HG02870 (cell line): ENCODE results near the gene GCNA.
"Not testable (repeated sequence)": the region's sequence is repeated elsewhere in the genome, so short reads cannot be mapped to it uniquely, and the experiment has no call there.

Experiments
- ATAC-seq: cut with Tn5 transposase; IDR thresholded peaks from one replicate; pipeline ENCODE4 v1.9.1; 2021; ENCODE audit warnings: mild to moderate bottlenecking, moderate library complexity; ENCODE audit not compliant: unreplicated experiment

Gene GCNA

DNA sequence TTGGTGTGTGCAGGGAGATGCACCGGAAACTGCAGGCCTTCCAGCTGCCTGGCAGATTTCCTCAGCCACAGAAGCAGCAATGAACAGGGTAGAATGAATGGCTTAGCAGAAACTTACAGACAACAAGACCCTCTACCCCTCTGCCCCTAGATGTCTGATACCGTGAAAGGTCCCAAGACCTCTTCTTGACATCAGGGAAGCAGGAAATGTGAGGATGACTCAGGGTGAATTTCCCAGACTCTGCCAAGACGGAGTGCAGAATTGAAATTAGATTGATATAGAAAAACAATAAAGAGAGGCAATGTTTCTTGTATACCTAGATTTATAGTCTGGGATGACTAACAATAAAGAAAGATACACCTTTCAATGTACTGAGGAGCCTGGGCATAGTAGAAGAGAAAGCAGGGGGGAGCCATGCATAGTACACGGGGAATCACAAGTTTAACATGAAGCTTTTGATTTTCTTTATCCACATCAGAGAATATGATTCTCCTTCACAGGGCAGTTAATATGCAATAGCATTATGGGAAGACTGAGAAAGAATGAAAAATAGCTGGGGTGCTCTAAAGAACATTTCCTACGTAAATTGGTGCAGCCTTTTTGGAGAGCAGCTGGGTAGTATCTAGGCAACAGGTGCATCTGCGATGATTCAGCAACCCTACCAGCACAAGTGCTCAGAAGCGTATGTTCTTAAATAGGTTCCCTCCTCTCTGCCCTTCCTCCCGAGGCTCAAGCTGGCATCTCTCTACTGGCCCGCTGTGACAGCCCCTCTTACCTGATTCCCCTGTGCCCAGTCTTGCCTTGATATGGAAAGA, 58.4 kb downstream of the GCNA start:
- ATAC-seq = no peak

DNA sequence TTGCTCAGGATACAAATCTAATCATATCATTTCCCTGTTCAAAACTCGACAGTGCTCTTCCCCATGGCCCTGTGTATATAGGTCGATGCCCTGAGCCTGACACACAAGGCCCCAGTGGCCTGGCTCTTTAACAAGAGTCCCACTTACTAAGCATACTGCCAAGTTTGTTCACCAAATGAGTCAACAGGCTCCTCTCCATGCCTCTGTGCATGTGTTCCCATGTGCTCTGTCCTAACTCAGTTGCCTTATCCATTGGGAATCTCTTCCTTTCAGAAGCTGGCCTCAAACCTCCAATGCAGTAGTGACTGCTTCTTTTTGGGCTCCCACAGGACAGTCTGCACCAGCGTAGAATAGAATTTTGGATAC, 59.0 kb downstream of the GCNA start:
- no peak for ATAC-seq

DNA sequence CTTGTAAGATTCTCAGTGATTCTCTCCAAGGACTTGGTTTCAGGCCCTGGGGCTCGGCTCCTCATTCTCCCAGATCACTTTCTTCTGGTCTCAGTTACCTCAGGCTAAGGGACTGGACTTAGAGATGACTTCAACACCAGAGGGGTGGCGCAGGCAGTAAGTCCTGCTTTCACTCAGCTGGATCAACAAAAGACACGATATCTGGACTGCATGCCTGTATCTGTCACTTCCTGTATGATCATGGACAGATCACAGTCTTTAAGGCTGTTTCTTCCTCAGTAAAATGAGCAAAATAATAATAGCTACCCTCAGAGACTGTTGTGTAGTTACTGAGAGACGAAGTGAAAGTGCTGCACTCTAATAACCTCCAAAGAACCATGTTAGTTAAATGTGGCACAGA, 59.6 kb downstream of the GCNA start:
- ATAC-seq = no peak

DNA sequence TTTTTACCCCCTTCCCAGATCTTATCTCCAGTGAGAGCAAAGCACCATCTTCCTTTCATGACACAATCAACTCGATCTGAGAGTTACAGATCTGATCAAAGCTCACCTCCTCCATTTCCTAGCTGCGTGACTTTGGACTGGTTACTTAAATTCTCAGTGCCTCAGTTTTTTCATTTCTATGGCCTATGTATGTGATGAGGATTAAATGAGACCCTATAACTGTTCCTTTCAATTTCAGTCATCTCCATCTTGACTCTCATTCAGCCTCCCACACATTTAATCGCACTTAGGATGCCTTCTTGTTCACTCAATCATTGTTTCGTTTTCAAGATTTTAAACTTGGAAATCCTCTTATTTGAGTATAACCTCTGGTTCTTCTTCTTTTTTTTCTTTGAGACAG, 60.2 kb downstream of the GCNA start:
- no peak for ATAC-seq

DNA sequence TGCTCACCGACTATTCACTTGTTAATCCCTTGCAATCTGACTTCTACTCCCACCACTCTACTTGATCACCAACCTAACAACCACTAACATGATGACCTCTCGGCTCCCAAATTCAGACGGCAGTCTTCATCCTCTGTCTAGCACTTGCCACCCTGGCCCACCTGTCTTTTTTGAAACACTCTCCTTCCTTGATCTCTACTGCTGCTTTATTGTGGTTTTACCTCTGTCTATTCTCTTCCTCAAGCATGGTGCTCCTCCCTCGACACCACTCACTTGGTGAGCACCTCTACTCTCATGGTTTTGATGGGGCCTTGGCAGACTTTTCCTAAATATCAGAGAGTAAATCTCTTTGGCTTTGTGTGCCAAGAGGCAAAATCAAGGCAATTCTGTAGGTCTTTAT, 61.8 kb downstream of the GCNA start:
- ATAC-seq = no peak

DNA sequence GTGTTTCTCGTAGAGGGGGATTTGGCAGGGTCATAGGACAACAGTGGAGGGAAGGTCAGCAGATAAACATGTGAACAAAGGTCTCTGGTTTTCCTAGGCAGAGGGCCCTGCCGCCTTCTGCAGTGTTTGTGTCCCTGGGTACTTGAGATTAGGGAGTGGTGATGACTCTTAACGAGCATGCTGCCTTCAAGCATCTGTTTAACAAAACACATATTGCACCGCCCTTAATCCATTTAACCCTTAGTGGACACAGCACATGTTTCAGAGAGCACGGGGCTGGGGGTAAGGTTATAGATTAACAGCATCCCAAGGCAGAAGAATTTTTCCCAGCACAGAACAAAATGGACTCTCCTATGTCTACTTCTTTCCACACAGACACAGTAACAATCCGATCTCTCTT, 66.2 kb downstream of the GCNA start:
- ATAC-seq = not testable (repeated sequence)

DNA sequence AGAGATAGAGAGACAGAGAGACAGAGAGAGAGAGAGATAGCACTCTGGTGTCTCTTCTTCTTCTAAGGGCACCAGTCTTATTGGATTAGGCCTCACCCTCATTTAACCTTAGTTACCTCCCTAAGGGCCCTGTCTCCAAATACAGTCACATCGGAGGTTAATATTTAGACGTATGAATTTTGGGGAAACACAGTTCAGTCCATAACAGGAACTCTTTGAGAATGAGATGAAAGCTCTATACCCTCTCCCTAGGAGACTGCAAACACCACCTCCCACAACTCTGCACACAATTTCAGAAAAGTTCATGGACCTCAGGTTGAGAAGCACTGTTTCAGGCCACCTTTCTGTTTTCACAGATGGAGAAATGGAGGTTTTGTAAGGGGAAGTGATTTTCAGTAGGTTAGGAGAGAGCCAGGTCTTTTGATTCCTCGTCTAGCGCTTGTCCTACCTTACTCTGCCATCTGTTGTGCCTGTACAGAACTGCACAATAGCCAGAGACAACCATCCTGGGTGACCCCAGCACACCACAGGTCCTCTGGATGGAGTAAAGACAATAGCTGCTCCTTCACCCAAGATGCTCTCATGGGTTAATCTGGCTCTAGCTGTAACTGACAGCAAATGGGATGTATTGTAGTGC, 72.2 kb downstream of the GCNA start:
- ATAC-seq = peak; percentile 77

DNA sequence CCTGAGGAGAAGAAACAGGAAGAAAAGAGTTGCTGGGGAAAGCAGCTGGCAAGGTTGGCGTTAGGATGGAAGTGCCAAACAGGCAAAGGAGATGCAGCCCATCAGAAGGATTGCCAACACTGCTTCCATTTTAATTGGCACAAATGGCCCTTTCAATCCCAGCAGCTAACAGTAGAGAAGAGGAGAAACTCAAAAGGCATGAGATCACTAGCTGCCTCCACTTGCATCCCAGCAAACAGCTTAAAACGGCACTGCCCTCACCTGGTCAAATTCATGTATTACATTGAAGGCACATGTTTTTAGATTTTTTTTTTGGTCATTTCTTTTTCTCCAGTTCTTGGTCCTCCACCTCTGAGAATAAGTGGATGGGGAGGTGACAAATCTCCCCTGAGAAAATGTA, 74.2 kb downstream of the GCNA start:
- ATAC-seq = no peak

DNA sequence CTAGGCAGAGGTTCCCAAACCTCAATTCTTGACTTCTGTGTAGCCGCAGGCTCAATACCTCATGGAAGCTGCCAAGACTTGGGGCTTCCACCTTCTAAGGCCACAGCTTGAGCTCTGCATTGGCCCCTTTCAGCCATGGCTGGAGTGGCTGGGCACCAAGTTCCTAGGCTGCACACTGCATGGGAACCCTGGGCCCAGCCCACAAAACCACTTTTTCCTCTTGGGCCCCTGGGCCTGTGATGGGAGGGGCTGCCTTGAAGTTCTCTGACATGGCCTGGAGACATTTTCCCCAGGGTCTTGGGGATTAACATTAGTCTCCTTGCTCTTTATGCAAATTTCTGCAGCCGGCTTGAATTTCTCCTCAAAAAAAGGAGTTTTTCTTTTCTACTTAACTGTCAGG, 75.1 kb downstream of the GCNA start:
- ATAC-seq = no peak

DNA sequence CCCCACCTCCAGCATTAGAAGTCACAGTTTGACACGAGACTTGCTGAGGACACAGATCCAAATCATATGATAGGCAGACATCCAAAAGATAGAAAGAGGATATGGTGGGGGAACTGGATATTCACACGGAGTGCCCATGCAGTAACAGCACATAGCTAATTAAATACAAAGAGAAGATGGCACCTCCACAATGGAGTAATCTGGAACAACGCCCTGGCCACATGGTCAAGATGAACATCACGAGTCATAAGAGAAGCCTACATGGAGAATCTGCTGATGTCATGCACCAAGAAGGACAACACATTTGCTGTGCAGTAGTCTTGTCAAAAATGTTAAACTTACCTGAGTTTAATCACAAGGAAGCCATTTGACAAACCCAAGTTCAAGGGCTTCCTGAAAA, 79.0 kb downstream of the GCNA start:
- no peak for ATAC-seq

DNA sequence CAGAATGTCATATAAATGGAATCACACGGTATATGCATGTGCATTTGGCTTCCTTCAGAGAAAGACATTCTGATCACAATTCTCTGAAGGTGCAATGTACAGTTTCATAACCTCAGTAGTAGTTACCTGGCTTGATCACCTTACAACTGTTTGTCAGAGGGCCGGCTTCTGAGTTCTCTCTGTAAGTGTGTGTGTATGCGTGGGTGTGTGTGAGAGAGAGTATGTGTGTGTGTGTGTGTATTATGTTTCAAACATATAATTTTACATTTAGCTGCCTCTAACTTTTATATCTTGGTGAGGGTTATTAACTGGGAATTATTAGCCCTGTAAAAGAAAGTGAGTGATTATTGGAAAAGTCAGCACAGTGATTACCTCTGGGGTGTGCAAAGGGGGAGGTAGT, 81.1 kb downstream of the GCNA start:
- no peak for ATAC-seq

DNA sequence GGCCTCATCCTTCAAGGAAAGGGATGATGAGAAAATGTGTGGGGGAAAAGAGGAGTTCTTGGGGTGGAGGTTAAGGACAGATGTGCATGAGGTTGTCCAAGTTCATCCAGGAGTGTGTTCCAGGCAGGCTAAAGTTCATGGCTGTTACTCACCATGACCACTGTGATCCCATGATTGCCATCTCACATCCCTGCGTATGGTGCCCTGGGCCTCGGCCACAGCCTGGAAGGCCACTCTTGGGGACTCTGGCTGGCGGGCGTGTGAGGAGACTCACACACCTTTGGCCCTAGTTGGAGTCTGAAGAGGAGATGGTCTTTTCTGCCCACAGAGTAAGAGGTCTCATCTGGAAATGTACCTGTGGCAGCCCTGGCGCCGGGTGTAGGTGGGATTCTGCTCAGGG, 81.7 kb downstream of the GCNA start:
- ATAC-seq = no peak

DNA sequence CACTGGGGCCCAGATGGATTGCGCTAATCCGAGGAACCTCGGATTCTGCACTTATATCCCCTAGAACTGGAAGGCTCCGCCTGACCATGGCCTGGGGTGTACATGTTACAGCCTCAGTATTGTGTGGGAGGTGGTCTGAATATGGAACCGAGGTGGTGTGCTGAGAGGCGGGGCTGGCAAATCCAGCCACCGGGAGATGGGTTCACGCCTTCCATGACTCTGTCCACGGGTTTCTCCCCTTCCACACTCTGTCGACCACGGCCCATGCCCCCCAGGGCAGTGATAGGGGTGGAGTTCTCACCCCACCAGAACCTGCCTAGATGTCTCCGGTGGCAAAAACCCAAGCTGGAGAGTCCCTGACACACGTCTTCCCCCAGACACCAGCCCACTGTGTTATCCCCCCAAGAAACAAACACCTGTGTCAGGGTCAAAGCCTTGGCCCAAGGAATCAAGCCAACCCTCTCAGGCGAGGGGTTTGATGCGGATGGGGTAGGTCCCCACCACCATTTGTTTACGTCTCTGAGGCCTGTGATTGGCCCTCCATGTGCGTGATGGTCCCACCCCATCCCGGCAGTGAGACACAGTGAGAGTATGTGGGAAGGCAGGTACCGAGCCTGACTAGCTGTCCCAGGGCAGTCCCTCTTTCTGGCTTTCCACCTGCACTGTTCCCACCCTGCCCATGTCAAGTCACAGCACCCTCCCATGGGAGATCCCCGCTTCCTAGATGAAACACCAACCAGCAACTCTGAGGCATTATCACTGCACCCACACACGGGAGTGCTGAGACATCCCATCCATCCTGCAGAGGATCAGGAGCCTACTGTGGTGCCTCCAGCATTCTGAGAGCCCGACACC, 82.6 kb downstream of the GCNA start:
- ATAC-seq = no peak

DNA sequence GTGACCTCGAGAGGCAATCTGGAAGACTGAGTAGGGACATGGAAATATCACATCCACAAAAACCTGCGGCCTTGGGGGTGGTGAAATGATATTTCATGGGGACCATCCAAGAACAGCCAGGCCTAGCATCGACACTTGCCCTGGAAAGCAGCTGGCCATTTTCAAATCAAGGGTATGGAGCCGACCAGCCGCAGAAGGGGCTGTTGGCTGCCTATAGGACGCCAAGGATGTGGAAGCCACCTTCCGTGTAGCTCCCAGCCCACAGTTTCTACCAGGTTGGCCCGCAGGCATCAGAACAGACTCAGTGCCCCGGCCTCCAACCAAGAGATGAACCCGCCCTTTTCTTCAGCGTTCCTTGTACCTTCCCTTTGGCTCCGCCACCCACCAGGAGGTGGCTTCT, 83.7 kb downstream of the GCNA start:
- no peak for ATAC-seq

DNA sequence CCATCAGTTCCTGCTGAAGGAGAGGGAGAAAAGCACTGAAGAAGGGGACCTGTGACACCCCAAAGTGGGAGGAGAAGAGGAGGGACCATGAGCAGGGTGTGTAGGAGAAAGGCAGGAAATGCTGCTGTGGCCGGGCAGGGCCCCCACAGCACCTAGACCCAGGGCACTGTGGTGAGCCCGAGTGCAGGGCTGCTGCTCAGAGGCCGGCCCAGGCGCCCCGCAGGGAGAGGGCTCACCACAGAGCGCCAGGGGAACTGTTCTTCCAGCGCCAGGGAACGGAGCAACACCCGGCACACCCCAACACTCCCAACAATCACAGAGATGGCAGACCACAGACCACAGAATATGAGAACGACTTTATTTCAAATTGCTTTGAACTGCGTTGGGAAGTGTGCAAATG, 84.4 kb downstream of the GCNA start:
- not testable (repeated sequence) for ATAC-seq
